Lung (tissue), 12 donors: Measurements from ENCODE around the gene OR5K3. TPM values are rescaled to one million over a fixed set of nuclear protein-coding genes. Genes with fewer than 3 reads are reported as not detected.

Experiments used
- ATAC-seq: fragments of 200-7000 bp; cut with Tn5 transposase; one replicate; pipeline ENCODE4 v1.9.1; 2020; ENCODE audit warnings: moderate number of reproducible peaks; ENCODE audit not compliant: insufficient read depth, low FRiP score
- DNase-seq, 3 donors: peaks; one replicate each; pipeline ENCODE4 v3.0.0-alpha.2; 2013 to 2017
- H3K27ac ChIP-seq, 2 donors: one replicate each; pipeline ENCODE4 v1.5.1; 2013; ENCODE audit warnings: mild to moderate bottlenecking in 2 of 2, moderate library complexity in 2 of 2, control low read depth in 1 of 2, inconsistent platforms in 1 of 2, low read depth in 1 of 2, low read length in 1 of 2
- H3K27me3 ChIP-seq, 3 donors: one replicate each; pipeline ENCODE4 v1.5.1; 2013; ENCODE audit warnings: low read length in 2 of 3; ENCODE audit not compliant: control insufficient read depth in 3 of 3, insufficient read depth in 3 of 3
- H3K36me3 ChIP-seq, 4 donors: one replicate each; pipeline ENCODE4 v1.5.1; 2013; ENCODE audit warnings: low read length in 4 of 4, mild to moderate bottlenecking in 1 of 4, moderate library complexity in 1 of 4; ENCODE audit not compliant: control insufficient read depth in 4 of 4, insufficient read depth in 4 of 4
- H3K4me1 ChIP-seq, 5 donors: one replicate each; pipeline ENCODE4 v1.5.1; 2013; ENCODE audit warnings: low read length in 5 of 5, mild to moderate bottlenecking in 2 of 5, moderate library complexity in 1 of 5; ENCODE audit not compliant: control insufficient read depth in 5 of 5, insufficient read depth in 5 of 5
- H3K4me3 ChIP-seq: one replicate; pipeline ENCODE4 v1.5.1; 2013; ENCODE audit warnings: mild to moderate bottlenecking, control low read depth, moderate library complexity
- H3K9ac ChIP-seq, 2 donors: one replicate each; pipeline ENCODE4 v1.5.1; 2013; ENCODE audit warnings: low read length in 2 of 2, control low read depth in 1 of 2; ENCODE audit not compliant: insufficient read depth in 1 of 2
- H3K9me3 ChIP-seq, 4 donors: one replicate each; pipeline ENCODE4 v1.5.1; 2013; ENCODE audit warnings: low read length in 3 of 4, mild to moderate bottlenecking in 1 of 4, moderate library complexity in 1 of 4; ENCODE audit not compliant: control insufficient read depth in 4 of 4, insufficient read depth in 3 of 4
- WGBS, 2 donors: extraction: QIAGEN DNeasy Blood & Tissue Kit; methylation state at CpG; one replicate each; pipeline ENCODE4 v1.1.7; 2013; 5-methylcytosine and 5-hydroxymethylcytosine counted together
- polyA plus RNA-seq, 2 donors: library from polyadenylated mRNA; stranded (reverse); fragments of 200-250 nt; gene quantifications; one replicate each; pipeline ENCODE4 v1.2.1, GENCODE V29; 2013
- total RNA-seq, 2 donors: library from RNA; depleted of rRNA in 1 of 2; stranded (reverse); fragments of >200 nt in 1 of 2; gene quantifications; one replicate each; pipeline ENCODE4 v1.2.1, GENCODE V29; 2014 to 2021
- TF ChIP-seq, protein P1 (sequence below): IDR thresholded peaks from 2 replicates; pipeline ENCODE4 v1.5.1; 2012; ENCODE audit warnings: mild to moderate bottlenecking; ENCODE audit errors: control extremely low read depth, extremely low read depth
- donor health status: control.
- donor health status: control.
- donor health status: Bipolar disorder and iron deficiency.
- donor health status: healthy.
- donor health status: DM: yes; HTN: yes; CAD: no.

OR5K3 gene
- total and polyA plus RNA-seq, 4 donors, result not detected

DNA sequence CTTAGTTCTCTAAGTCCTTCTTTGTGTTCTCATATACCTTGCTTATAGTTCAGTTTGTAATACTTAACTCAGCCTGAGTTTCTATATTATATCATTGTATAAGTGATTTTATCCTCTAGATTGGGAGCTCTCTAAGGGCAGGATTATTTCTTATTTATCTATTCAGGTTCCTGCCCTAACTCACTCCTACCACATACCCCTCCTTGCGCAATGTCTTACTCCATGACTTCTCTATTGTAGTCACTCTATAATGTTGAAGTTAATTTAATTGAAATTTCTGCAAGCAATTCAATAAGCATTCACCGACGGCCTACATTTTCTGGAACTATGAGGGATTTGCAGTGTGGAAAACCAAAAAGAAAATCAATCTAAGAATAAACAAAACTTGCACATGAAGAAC lies 40.4 kb upstream of the OR5K3 start:
- Histone ChIP-seq H3K4me3 (no peak overlapping the region), H3K9ac (no peak overlapping the region), H3K4me1 (no peaks in the 10 kb centered on the region), H3K36me3 (no peaks in the 10 kb centered on the region), H3K27me3 (no peaks in the 10 kb centered on the region), H3K27ac (no peak overlapping the region), H3K9me3 (no peaks in the 10 kb centered on the region)
- ATAC-seq (no peak), DNase-seq (no peak)
- 93 to 97% methylated on average over 3 of the region's 3 CpGs for WGBS, 2 donors
- TF ChIP-seq, protein P1, sequence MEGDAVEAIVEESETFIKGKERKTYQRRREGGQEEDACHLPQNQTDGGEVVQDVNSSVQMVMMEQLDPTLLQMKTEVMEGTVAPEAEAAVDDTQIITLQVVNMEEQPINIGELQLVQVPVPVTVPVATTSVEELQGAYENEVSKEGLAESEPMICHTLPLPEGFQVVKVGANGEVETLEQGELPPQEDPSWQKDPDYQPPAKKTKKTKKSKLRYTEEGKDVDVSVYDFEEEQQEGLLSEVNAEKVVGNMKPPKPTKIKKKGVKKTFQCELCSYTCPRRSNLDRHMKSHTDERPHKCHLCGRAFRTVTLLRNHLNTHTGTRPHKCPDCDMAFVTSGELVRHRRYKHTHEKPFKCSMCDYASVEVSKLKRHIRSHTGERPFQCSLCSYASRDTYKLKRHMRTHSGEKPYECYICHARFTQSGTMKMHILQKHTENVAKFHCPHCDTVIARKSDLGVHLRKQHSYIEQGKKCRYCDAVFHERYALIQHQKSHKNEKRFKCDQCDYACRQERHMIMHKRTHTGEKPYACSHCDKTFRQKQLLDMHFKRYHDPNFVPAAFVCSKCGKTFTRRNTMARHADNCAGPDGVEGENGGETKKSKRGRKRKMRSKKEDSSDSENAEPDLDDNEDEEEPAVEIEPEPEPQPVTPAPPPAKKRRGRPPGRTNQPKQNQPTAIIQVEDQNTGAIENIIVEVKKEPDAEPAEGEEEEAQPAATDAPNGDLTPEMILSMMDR, result no peak

DNA sequence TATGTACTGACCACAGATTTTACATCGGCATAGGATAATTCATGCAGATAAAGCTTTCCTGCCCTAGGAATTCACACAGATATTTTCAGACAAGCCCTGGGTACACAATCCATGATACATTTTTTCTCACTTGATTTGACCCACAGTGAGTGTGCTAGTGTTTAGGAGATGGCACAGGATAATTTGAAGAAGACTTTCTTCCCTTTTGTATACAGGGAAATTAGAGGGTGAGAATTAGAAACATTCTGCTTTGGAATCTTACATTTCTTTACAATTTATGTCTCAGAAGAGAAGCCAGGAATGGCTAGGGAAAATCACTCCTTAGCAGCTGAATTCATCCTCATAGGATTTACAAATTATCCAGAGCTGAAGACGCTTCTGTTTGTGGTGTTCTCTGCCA lies 36.9 kb upstream of the OR5K3 start, which contains the start of gene OR5K4:
Gene OR5K4 (plus strand): TSS at position 301 of the 400 bp plus-strand sequence. CDS start 0 bp downstream, at position 301.
- H3K9me3 ChIP-seq, result no peaks in the 10 kb centered on the region
- H3K27me3 ChIP-seq, result no peaks in the 10 kb centered on the region
- no peak for DNase-seq
- TF ChIP-seq, protein P1, result no peak
- ATAC-seq, result no peak
- H3K36me3 ChIP-seq, result no peaks in the 10 kb centered on the region
- WGBS, 2 donors, result 79 to 88% methylated on average over 2 of the region's 2 CpGs
- H3K27ac ChIP-seq, result no peak within 1 kb of the TSS
- no peak within 1 kb of the TSS for H3K4me3 ChIP-seq
- no peak within 1 kb of the TSS for H3K9ac ChIP-seq
- H3K4me1 ChIP-seq, result no peaks in the 10 kb centered on the region

DNA sequence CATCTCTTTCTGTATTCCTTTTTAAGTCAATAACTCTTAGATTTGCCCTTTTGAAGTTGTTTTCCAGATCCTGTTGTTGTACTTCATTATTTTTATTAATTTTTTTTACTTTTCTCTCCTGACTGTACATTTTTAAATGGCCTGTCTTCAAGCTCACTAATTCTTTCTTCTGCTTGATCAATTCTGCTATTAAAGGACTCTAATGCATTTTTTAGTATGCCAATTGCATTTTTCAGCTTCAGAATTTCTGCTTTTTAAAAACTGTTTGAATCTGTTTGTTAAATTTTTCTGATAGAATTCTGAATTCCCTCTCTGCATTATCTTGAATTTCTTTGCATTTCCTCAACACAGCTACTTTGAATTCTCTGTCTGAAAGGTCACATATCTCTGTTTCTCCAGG lies 31.2 kb upstream of the OR5K3 start:
- Histone ChIP-seq H3K9me3 (peaks cover 0 to 4% (median 0%) of the 10 kb centered on the region in 4 donors), H3K27ac (no peak overlapping the region), H3K36me3 (no peaks in the 10 kb centered on the region), H3K27me3 (no peaks in the 10 kb centered on the region), H3K4me3 (no peak overlapping the region), H3K4me1 (no peaks in the 10 kb centered on the region), H3K9ac (no peak overlapping the region)
- DNase-seq (no peak), ATAC-seq (no peak)
- TF ChIP-seq, protein P1, result no peak

DNA sequence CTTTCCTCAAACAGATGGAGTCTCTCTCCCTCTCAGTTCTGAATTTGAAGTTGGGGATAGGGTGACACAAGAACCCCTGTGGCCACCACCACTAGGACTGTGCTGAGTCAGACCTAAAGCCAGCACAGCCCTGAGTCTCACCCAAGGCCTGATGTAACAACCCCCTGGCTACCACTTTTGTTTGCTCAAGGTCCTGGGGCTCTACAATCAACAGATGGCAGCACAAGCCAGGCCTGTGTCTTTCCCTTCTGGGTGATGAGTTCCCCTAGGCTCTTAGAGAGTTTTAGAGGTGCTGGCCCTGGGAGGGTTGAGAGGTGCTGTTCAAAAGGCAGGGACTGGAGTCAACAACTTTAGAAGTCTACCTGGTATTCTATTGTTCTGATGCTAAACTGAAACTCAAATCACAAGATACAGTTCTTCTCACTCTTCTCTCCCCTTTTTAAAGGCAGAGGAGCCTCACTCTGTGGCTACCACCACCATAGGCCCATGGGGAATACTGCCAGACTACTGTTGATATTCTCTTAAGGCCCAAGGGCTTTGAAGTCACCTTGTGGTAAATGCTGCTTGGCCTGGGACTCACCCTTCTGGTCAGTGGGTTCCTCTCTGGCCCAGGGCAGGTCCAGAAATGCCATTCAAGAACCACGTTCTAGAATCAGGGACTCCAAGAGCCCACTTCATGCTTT lies 30.3 kb upstream of the OR5K3 start:
- Histone ChIP-seq H3K27ac (no peak overlapping the region), H3K9ac (no peak overlapping the region), H3K9me3 (peaks cover 0 to 4% (median 0%) of the 10 kb centered on the region in 4 donors), H3K27me3 (no peaks in the 10 kb centered on the region), H3K4me1 (no peaks in the 10 kb centered on the region), H3K4me3 (no peak overlapping the region), H3K36me3 (no peaks in the 10 kb centered on the region)
- TF ChIP-seq, protein P1, result no peak
- no peak for DNase-seq
- WGBS, 2 donors, result 37 to 70% methylated on average over 1 of the region's 1 CpG
- ATAC-seq, result no peak
